ENCODE data around the gene TBL1X. TPM values are rescaled to one million over a fixed set of nuclear protein-coding genes. Genes with fewer than 3 reads are reported as not detected.

Gene TBL1X
- total and polyA plus RNA-seq, 8 donors, result 4.7 to 53.1 (median 9.5) TPM

DNA sequence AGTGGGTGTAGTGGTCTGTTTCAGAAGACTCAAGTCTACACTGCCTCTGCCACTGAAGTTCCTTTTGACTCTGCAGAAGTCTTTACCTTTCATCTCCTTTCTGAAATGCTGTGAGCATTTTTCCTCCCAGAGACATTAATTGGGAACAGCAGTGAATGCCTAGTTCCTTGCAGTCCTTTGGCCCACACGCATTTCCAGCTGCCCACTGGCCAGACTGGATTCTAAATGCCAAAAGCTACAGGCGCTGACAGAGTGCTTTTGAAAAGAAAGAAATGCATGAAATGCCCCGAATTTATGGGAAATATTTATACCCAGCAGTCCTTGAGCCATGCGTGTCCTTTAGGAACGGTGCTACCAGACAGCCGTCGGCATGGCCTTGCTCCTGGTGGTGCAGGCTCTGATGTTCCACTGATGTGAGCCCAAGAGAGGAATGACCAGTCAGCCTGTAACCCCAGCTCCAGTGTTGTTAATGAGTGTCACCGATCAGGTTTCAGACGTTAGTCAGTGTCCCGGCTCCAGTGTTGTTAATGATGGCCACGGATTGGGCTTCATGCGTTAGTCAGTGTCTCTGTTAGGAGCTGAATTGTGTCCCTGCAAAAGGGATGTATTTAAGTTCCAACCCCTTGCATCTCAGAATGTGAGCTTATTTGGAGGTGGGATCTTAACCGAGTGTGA is 132.6 kb downstream of the TBL1X start:
- no peak for DNase-seq
- WGBS, 5 donors, result 81 to 96% (median 95%) methylated on average over 4 to 13 of the region's 13 CpGs
- Histone ChIP-seq H3K36me3 (no peaks in the 10 kb centered on the region), H3K9me3 (no peaks in the 10 kb centered on the region), H3K27me3 (no peaks in the 10 kb centered on the region), H3K4me3 (no peak overlapping the region), H3K27ac (no peak overlapping the region), H3K4me1 (no peaks in the 10 kb centered on the region)
- intact Hi-C loops (cut with DNase I; ENCODE audit: low total_unique reads), result no loop called here
- no peak for TF ChIP-seq POLR2A (IDR thresholded peaks at IDR 0.05)
- TF ChIP-seq, protein P1, sequence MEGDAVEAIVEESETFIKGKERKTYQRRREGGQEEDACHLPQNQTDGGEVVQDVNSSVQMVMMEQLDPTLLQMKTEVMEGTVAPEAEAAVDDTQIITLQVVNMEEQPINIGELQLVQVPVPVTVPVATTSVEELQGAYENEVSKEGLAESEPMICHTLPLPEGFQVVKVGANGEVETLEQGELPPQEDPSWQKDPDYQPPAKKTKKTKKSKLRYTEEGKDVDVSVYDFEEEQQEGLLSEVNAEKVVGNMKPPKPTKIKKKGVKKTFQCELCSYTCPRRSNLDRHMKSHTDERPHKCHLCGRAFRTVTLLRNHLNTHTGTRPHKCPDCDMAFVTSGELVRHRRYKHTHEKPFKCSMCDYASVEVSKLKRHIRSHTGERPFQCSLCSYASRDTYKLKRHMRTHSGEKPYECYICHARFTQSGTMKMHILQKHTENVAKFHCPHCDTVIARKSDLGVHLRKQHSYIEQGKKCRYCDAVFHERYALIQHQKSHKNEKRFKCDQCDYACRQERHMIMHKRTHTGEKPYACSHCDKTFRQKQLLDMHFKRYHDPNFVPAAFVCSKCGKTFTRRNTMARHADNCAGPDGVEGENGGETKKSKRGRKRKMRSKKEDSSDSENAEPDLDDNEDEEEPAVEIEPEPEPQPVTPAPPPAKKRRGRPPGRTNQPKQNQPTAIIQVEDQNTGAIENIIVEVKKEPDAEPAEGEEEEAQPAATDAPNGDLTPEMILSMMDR (IDR thresholded peaks at IDR 0.05), result no peak
- TF ChIP-seq POLR2AphosphoS5 (IDR thresholded peaks at IDR 0.05), result no peak
- no peak for TF ChIP-seq EP300 (IDR thresholded peaks at IDR 0.05)

DNA sequence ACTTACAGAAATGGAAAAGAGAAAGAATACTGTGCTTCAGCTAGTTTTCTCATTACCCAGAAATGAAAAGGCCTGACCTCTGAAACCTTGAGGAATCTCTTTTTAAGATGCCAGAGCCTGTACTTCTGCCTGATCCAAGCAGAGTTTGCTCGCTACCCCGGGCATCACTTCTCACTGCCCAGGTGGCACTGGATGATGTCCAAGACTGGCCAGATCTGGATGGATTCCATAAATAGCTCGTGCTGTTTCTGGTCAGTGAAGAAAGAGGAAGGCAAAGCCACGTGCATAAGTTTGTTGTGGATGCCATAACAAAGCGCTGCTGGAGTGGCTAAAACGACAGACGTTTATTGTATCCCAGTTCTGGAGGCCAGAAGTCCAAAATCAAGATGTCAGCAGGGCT is 133.5 kb downstream of the TBL1X start:
- TF ChIP-seq POLR2A (IDR thresholded peaks at IDR 0.05), result no peak
- TF ChIP-seq, protein P1 (IDR thresholded peaks at IDR 0.05), result no peak
- TF ChIP-seq POLR2AphosphoS5 (IDR thresholded peaks at IDR 0.05), result no peak
- TF ChIP-seq EP300 (IDR thresholded peaks at IDR 0.05), result no peak
- no peaks in the 10 kb centered on the region for H3K9me3 ChIP-seq
- no peaks in the 10 kb centered on the region for H3K27me3 ChIP-seq
- H3K4me3 ChIP-seq, result no peak overlapping the region
- H3K27ac ChIP-seq, result no peak overlapping the region
- intact Hi-C loops (cut with DNase I; ENCODE audit: low total_unique reads), result no loop called here
- 33 to 61% (median 47%) methylated on average over 6 to 7 of the region's 7 CpGs for WGBS, 5 donors
- no peaks in the 10 kb centered on the region for H3K36me3 ChIP-seq
- H3K4me1 ChIP-seq, result no peaks in the 10 kb centered on the region
- DNase-seq, result peak in 1 of 2 donors; percentile 71

DNA sequence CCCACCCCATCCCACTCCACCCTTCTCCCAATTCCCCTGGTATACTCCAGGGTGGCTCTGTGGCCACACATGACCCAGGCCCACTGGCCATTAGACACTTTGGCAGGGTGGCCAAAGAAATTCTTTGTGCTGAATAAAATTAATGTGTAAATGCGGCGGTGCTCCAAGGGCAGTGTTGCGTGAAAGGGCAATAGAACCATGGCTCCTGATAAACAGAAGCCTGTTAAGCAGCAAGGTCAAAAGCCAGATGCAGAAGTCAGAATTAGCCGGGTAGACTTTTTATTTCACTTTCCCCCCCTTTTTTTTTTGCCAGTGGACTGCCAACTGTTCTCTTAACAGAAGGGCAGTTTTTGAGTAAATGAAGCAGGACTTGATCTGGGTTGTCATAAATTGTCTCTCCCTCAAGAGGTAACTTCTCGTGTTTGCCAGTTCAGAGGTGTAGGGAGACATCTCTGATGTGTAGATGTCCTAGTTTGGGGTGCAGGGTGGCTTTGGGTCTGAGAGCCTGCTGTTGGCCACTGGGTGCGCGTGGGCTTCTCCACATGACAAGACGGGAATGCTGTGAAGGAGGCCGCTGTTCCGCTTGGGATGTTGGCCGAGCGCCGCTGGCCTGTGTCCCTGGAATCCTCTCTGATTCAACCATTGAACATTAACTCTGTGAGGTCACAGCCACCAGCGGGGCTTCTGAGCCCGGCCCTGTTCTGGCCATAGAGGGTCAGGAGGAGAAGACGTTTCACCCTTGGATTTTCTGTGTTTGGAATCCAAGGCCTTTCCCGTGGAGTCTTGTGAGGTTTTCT is 139.5 kb downstream of the TBL1X start:
- intact Hi-C loops (cut with DNase I; ENCODE audit: low total_unique reads), result no loop called here
- H3K36me3 ChIP-seq, result no peaks in the 10 kb centered on the region

DNA sequence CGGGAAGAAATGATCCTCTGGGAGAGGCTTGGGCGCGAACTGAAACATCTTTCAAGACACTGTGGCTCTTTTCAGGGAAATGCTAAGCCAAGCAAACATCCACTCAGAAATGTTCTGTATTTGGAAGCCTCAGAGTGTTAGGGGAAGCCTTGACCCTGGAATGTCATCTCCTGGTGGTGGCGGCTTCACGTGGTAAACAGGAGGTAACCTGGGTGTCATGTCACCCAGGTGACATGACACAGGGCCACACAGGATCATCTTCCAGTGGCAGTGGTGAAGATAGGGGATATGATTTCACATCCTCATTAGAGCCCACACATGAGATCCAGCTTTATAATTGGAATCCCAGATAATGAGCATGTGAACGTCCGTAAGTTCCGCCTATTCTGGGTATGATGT is 140.0 kb downstream of the TBL1X start:
- Histone ChIP-seq H3K4me1 (no peaks in the 10 kb centered on the region), H3K4me3 (no peak overlapping the region), H3K27ac (peak overlapping the region in 2 of 5 donors; percentile 2 to 12), H3K9me3 (no peaks in the 10 kb centered on the region), H3K36me3 (no peaks in the 10 kb centered on the region), H3K27me3 (no peaks in the 10 kb centered on the region)
- intact Hi-C loops (cut with DNase I; ENCODE audit: low total_unique reads), result no loop called here
- 77 to 91% (median 87%) methylated on average over 7 to 8 of the region's 8 CpGs for whole genome bisulfite sequencing, 5 donors
- TF ChIP-seq POLR2A (IDR thresholded peaks at IDR 0.05) (no peak), EP300 (IDR thresholded peaks at IDR 0.05) (no peak), POLR2AphosphoS5 (IDR thresholded peaks at IDR 0.05) (no peak)
- TF ChIP-seq, protein P1 (IDR thresholded peaks at IDR 0.05), result no peak
- no peak for DNase-seq

More for the DNA sequence above, 139.5 kb downstream of the TBL1X start:
- Histone ChIP-seq H3K27ac (peak overlapping the region in 2 of 5 donors; percentile 2 to 12), H3K27me3 (no peaks in the 10 kb centered on the region), H3K9me3 (no peaks in the 10 kb centered on the region), H3K4me1 (no peaks in the 10 kb centered on the region), H3K4me3 (no peak overlapping the region)
- 88 to 91% (median 90%) methylated on average over 17 of the region's 17 CpGs for WGBS, 5 donors
- DNase-seq, result peak in 1 of 2 donors; percentile 32
- no peak for TF ChIP-seq POLR2A (IDR thresholded peaks at IDR 0.05)

Measured in stomach (tissue), 9 donors.